ENCODE data around the gene CDC42BPB.

The CDC42BPB gene

GRCh38 chr14:102908766-102909455, 148.4 kb downstream of the CDC42BPB start:
- no peak overlapping the region for H3K27ac ChIP-seq
- TF ChIP-seq, protein P1, sequence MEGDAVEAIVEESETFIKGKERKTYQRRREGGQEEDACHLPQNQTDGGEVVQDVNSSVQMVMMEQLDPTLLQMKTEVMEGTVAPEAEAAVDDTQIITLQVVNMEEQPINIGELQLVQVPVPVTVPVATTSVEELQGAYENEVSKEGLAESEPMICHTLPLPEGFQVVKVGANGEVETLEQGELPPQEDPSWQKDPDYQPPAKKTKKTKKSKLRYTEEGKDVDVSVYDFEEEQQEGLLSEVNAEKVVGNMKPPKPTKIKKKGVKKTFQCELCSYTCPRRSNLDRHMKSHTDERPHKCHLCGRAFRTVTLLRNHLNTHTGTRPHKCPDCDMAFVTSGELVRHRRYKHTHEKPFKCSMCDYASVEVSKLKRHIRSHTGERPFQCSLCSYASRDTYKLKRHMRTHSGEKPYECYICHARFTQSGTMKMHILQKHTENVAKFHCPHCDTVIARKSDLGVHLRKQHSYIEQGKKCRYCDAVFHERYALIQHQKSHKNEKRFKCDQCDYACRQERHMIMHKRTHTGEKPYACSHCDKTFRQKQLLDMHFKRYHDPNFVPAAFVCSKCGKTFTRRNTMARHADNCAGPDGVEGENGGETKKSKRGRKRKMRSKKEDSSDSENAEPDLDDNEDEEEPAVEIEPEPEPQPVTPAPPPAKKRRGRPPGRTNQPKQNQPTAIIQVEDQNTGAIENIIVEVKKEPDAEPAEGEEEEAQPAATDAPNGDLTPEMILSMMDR (conservative IDR thresholded peaks at IDR 0.05) = no peak

GRCh38 chr14:102907980-102908730, 149.2 kb downstream of the CDC42BPB start:
- TF ChIP-seq, protein P1 (conservative IDR thresholded peaks at IDR 0.05) = no peak

DNA sequence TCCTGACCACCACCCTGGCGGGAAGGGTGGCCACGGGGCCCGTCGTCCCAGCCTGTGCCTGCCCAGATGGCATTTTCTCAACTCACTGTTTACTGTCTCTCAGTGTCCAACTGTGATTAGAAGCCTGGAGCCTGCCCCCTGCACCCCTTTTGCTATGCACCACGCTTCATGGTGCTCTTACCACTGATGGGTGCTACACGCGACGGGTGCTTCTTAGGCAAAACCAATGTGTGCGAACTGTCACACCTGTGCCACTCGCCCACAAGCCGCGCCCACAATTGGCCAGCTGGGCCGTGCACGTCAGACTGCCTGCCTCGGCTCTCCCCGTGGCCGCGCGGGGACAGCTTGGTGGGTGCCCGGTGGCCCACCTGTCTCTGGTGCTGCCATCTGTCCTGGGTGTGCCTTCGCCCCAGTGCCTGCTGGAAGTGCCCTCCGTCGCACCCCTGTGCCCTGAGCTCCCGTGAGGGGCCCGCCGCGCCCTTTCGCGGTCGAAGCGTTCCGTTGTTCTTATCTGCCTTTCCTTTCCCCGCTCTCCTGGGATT, 150.0 kb downstream of the CDC42BPB start:
- H3K27ac ChIP-seq = no peak overlapping the region
- TF ChIP-seq, protein P1 (conservative IDR thresholded peaks at IDR 0.05) = no peak

More at GRCh38 chr14:102907980-102908730, 149.2 kb downstream of the CDC42BPB start:
- no peak overlapping the region for H3K27ac ChIP-seq

DNA sequence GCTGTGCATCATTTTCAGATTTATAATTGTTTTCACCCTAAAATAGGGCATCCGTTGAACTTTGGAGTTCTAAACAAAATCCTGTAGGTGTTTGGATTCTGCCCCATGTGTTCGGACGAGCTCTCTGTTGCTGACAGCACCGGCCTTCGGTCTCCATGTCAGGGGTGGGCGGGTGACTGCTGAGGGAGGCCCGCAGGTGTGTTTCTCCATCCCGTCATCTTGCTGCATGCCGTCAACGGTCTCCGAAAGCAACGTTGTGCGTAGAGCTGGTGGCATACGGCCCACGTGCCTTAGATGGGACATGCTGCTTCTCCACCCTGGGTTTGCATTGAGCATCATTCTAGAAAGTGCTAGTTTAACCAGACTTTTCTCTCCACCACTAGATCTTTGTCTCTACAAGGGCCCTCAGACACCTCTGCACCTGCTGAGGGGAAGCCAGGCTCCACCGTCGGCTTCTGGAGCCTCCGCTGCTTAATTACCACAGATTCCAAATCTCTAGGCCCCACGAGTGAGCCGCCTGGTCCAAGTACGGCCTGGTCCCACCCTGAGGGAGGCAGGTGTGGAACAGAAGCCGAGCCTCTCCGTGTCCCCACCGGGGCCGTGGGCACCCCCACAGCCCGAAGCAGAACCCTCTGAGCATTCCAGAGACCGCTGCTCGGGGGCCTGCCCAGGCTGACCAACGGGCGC, 150.6 kb downstream of the CDC42BPB start:
- TF ChIP-seq, protein P1 (conservative IDR thresholded peaks at IDR 0.05) = no peak
- no peak overlapping the region for H3K27ac ChIP-seq

DNA sequence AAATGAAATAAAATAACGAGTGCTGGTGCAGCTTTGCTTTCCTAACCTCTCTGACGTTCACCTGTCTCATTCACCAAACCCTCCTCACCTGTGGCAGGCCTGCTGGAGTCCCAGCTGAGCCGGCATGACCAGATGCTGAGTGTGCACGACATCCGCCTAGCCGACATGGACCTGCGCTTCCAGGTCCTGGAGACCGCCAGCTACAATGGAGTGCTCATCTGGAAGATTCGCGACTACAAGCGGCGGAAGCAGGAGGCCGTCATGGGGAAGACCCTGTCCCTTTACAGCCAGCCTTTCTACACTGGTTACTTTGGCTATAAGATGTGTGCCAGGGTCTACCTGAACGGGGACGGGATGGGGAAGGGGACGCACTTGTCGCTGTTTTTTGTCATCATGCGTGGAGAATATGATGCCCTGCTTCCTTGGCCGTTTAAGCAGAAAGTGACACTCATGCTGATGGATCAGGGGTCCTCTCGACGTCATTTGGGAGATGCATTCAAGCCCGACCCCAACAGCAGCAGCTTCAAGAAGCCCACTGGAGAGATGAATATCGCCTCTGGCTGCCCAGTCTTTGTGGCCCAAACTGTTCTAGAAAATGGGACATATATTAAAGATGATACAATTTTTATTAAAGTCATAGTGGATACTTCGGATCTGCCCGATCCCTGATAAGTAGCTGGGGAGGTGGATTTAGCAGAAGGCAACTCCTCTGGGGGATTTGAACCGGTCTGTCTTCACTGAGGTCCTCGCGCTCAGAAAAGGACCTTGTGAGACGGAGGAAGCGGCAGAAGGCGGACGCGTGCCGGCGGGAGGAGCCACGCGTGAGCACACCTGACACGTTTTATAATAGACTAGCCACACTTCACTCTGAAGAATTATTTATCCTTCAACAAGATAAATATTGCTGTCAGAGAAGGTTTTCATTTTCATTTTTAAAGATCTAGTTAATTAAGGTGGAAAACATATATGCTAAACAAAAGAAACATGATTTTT, 151.9 kb downstream of the CDC42BPB start:
- TF ChIP-seq, protein P1 (conservative IDR thresholded peaks at IDR 0.05) = no peak
- no peak overlapping the region for H3K27ac ChIP-seq

- TF ChIP-seq, protein P1 (conservative IDR thresholded peaks at IDR 0.05) = no peak
- H3K27ac ChIP-seq = no peak overlapping the region
Measured at GRCh38 chr14:102903889-102904512, 153.3 kb downstream of the CDC42BPB start.
